ENCODE measurements around the gene ACTG1.

Gene ACTG1

GRCh38 chr17:81544281-81544974, 31.8 kb upstream of the ACTG1 start:
- Histone ChIP-seq H3K4me1 (ENCODE audit: control insufficient read depth in 1 of 2, insufficient read depth in 2 of 2, low read length in 2 of 2) (no peaks in the 10 kb centered on the region), H3K27ac (ENCODE audit: low read length) (no peak overlapping the region), H3K9me3 (ENCODE audit: control insufficient read depth in 1 of 2, low read length in 2 of 2) (no peaks in the 10 kb centered on the region), H3K36me3 (ENCODE audit: control insufficient read depth in 1 of 2, insufficient read depth in 2 of 2, low read length in 2 of 2) (peaks cover 14 to 91% of the 10 kb centered on the region in 2 donors), H3K27me3 (ENCODE audit: low read depth, low read length) (no peaks in the 10 kb centered on the region), H3K4me3 (ENCODE audit: low read depth in 1 of 2, low read length in 2 of 2) (no peak overlapping the region)

- H3K9me3 ChIP-seq (ENCODE audit: control insufficient read depth in 1 of 2, low read length in 2 of 2): no peaks in the 10 kb centered on the region
- peaks cover 14 to 91% of the 10 kb centered on the region in 2 donors for H3K36me3 ChIP-seq (ENCODE audit: control insufficient read depth in 1 of 2, insufficient read depth in 2 of 2, low read length in 2 of 2)
Observed at GRCh38 chr17:81543756-81544155, 31.2 kb upstream of the ACTG1 start.

GRCh38 chr17:81543339-81543675, 30.7 kb upstream of the ACTG1 start:
- Histone ChIP-seq H3K27ac (ENCODE audit: low read length) (no peak overlapping the region), H3K27me3 (ENCODE audit: low read depth, low read length) (no peaks in the 10 kb centered on the region), H3K36me3 (ENCODE audit: control insufficient read depth in 1 of 2, insufficient read depth in 2 of 2, low read length in 2 of 2) (peaks cover 13 to 92% of the 10 kb centered on the region in 2 donors), H3K4me3 (ENCODE audit: low read depth in 1 of 2, low read length in 2 of 2) (no peak overlapping the region), H3K9me3 (ENCODE audit: control insufficient read depth in 1 of 2, low read length in 2 of 2) (no peaks in the 10 kb centered on the region), H3K4me1 (ENCODE audit: control insufficient read depth in 1 of 2, insufficient read depth in 2 of 2, low read length in 2 of 2) (no peaks in the 10 kb centered on the region)

More at GRCh38 chr17:81543756-81544155, 31.2 kb upstream of the ACTG1 start:
- no peak overlapping the region for H3K27ac ChIP-seq (ENCODE audit: low read length)
- no peaks in the 10 kb centered on the region for H3K27me3 ChIP-seq (ENCODE audit: low read depth, low read length)
- no peak overlapping the region for H3K4me3 ChIP-seq (ENCODE audit: low read depth in 1 of 2, low read length in 2 of 2)
- no peaks in the 10 kb centered on the region for H3K4me1 ChIP-seq (ENCODE audit: control insufficient read depth in 1 of 2, insufficient read depth in 2 of 2, low read length in 2 of 2)

GRCh38 chr17:81542431-81543338, 30.1 kb upstream of the ACTG1 start:
- Histone ChIP-seq H3K27ac (ENCODE audit: low read length) (no peak overlapping the region), H3K4me1 (ENCODE audit: control insufficient read depth in 1 of 2, insufficient read depth in 2 of 2, low read length in 2 of 2) (no peaks in the 10 kb centered on the region), H3K27me3 (ENCODE audit: low read depth, low read length) (peaks cover 1% of the 10 kb centered on the region), H3K4me3 (ENCODE audit: low read depth in 1 of 2, low read length in 2 of 2) (no peak overlapping the region), H3K9me3 (ENCODE audit: control insufficient read depth in 1 of 2, low read length in 2 of 2) (no peaks in the 10 kb centered on the region), H3K36me3 (ENCODE audit: control insufficient read depth in 1 of 2, insufficient read depth in 2 of 2, low read length in 2 of 2) (peaks cover 7 to 91% of the 10 kb centered on the region in 2 donors)

- Histone ChIP-seq H3K4me3 (ENCODE audit: low read depth in 1 of 2, low read length in 2 of 2) (no peak overlapping the region), H3K36me3 (ENCODE audit: control insufficient read depth in 1 of 2, insufficient read depth in 2 of 2, low read length in 2 of 2) (peaks cover 7 to 75% of the 10 kb centered on the region in 2 donors), H3K9me3 (ENCODE audit: control insufficient read depth in 1 of 2, low read length in 2 of 2) (no peaks in the 10 kb centered on the region), H3K27me3 (ENCODE audit: low read depth, low read length) (peaks cover 10% of the 10 kb centered on the region), H3K4me1 (ENCODE audit: control insufficient read depth in 1 of 2, insufficient read depth in 2 of 2, low read length in 2 of 2) (peaks cover 0 to 11% of the 10 kb centered on the region in 2 donors), H3K27ac (ENCODE audit: low read length) (no peak overlapping the region)
Observed at GRCh38 chr17:81541123-81541522, 28.5 kb upstream of the ACTG1 start.

- H3K27ac ChIP-seq (ENCODE audit: low read length): no peak overlapping the region
- peaks cover 14% of the 10 kb centered on the region for H3K27me3 ChIP-seq (ENCODE audit: low read depth, low read length)
- H3K9me3 ChIP-seq (ENCODE audit: control insufficient read depth in 1 of 2, low read length in 2 of 2): peaks cover 0 to 3% of the 10 kb centered on the region in 2 donors
- peaks cover 0 to 11% of the 10 kb centered on the region in 2 donors for H3K4me1 ChIP-seq (ENCODE audit: control insufficient read depth in 1 of 2, insufficient read depth in 2 of 2, low read length in 2 of 2)
- peaks cover 7 to 70% of the 10 kb centered on the region in 2 donors for H3K36me3 ChIP-seq (ENCODE audit: control insufficient read depth in 1 of 2, insufficient read depth in 2 of 2, low read length in 2 of 2)
- H3K4me3 ChIP-seq (ENCODE audit: low read depth in 1 of 2, low read length in 2 of 2): no peak overlapping the region
Observed at GRCh38 chr17:81540676-81541027, 28.1 kb upstream of the ACTG1 start.

- no peak overlapping the region for H3K27ac ChIP-seq (ENCODE audit: low read length)
- H3K4me1 ChIP-seq (ENCODE audit: control insufficient read depth in 1 of 2, insufficient read depth in 2 of 2, low read length in 2 of 2): peaks cover 0 to 11% of the 10 kb centered on the region in 2 donors
- H3K4me3 ChIP-seq (ENCODE audit: low read depth in 1 of 2, low read length in 2 of 2): no peak overlapping the region
- H3K27me3 ChIP-seq (ENCODE audit: low read depth, low read length): peaks cover 14% of the 10 kb centered on the region
- H3K9me3 ChIP-seq (ENCODE audit: control insufficient read depth in 1 of 2, low read length in 2 of 2): peaks cover 0 to 3% of the 10 kb centered on the region in 2 donors
- peaks cover 1 to 65% of the 10 kb centered on the region in 2 donors for H3K36me3 ChIP-seq (ENCODE audit: control insufficient read depth in 1 of 2, insufficient read depth in 2 of 2, low read length in 2 of 2)
Observed at GRCh38 chr17:81539961-81540675, 27.5 kb upstream of the ACTG1 start.

- peaks cover 0 to 59% of the 10 kb centered on the region in 2 donors for H3K36me3 ChIP-seq (ENCODE audit: control insufficient read depth in 1 of 2, insufficient read depth in 2 of 2, low read length in 2 of 2)
- peaks cover 0 to 11% of the 10 kb centered on the region in 2 donors for H3K4me1 ChIP-seq (ENCODE audit: control insufficient read depth in 1 of 2, insufficient read depth in 2 of 2, low read length in 2 of 2)
- peaks cover 14% of the 10 kb centered on the region for H3K27me3 ChIP-seq (ENCODE audit: low read depth, low read length)
Observed at GRCh38 chr17:81539571-81539900, 26.9 kb upstream of the ACTG1 start.

GRCh38 chr17:81538651-81539570, 26.3 kb upstream of the ACTG1 start:
- H3K27me3 ChIP-seq (ENCODE audit: low read depth, low read length): peaks cover 18% of the 10 kb centered on the region
- peaks cover 0 to 3% of the 10 kb centered on the region in 2 donors for H3K9me3 ChIP-seq (ENCODE audit: control insufficient read depth in 1 of 2, low read length in 2 of 2)
- H3K4me1 ChIP-seq (ENCODE audit: control insufficient read depth in 1 of 2, insufficient read depth in 2 of 2, low read length in 2 of 2): peaks cover 0 to 11% of the 10 kb centered on the region in 2 donors
- peaks cover 0 to 53% of the 10 kb centered on the region in 2 donors for H3K36me3 ChIP-seq (ENCODE audit: control insufficient read depth in 1 of 2, insufficient read depth in 2 of 2, low read length in 2 of 2)
- H3K4me3 ChIP-seq (ENCODE audit: low read depth in 1 of 2, low read length in 2 of 2): no peak overlapping the region
- no peak overlapping the region for H3K27ac ChIP-seq (ENCODE audit: low read length)

More at GRCh38 chr17:81539571-81539900, 26.9 kb upstream of the ACTG1 start:
- Histone ChIP-seq H3K27ac (ENCODE audit: low read length) (no peak overlapping the region), H3K9me3 (ENCODE audit: control insufficient read depth in 1 of 2, low read length in 2 of 2) (peaks cover 0 to 3% of the 10 kb centered on the region in 2 donors), H3K4me3 (ENCODE audit: low read depth in 1 of 2, low read length in 2 of 2) (no peak overlapping the region)

GRCh38 chr17:81537856-81538555, 25.4 kb upstream of the ACTG1 start:
- Histone ChIP-seq H3K4me3 (ENCODE audit: low read depth in 1 of 2, low read length in 2 of 2) (no peak overlapping the region), H3K4me1 (ENCODE audit: control insufficient read depth in 1 of 2, insufficient read depth in 2 of 2, low read length in 2 of 2) (peaks cover 0 to 11% of the 10 kb centered on the region in 2 donors), H3K27ac (ENCODE audit: low read length) (no peak overlapping the region), H3K36me3 (ENCODE audit: control insufficient read depth in 1 of 2, insufficient read depth in 2 of 2, low read length in 2 of 2) (peaks cover 0 to 44% of the 10 kb centered on the region in 2 donors), H3K27me3 (ENCODE audit: low read depth, low read length) (peaks cover 22% of the 10 kb centered on the region), H3K9me3 (ENCODE audit: control insufficient read depth in 1 of 2, low read length in 2 of 2) (peaks cover 0 to 3% of the 10 kb centered on the region in 2 donors)

Data from muscle layer of duodenum (tissue), 2 donors.